Heart left ventricle (tissue), 13 donors: ENCODE data around the gene TMEM38B.

Experiments
- POLR2A ChIP-seq, 2 donors: fragments of 450-650 bp; IDR thresholded peaks; one replicate each; pipeline ENCODE4 v1.6.1; 2017; ENCODE audit warnings: antibody characterized with exemption in 2 of 2, mild to moderate bottlenecking in 2 of 2, moderate library complexity in 2 of 2
- TF ChIP-seq, protein P1 (sequence below), 12 donors: fragments of 200-600 bp; sonication (generic) in 4 of 12; IDR thresholded peaks; one replicate each; pipeline versions ENCODE4 v1.5.0 to v1.8.0; 2018 to 2022; ENCODE audit warnings: antibody characterized with exemption in 12 of 12, mild to moderate bottlenecking in 5 of 12
- donor health status: ischemic (EF 13 %, LVEDD 7.1; RV severe dilation, severe dysfunction).
- donor health status: DM: no; HTN: yes; CAD: no.
- donor health status: DM: no; HTN: no; CAD: no.
- donor health status: ischemic (EF 25% LVEDD 6.9; RV normal size, moderate dysfunction).
- donor health status: ischemic (EF 25% LVEDD 5.7; RV mildly dilated, moderate dysfunction).
- donor health status: ischemic (EF 35%, LVEDD 5.7; RV mildly dilated, moderate dysfunction).
- donor health status: nonischemic (EF 11% LVEDD 7.7; RV severe dilation, severe dysfunction).
- donor health status: DM: yes; HTN: yes; CAD: no.
- donor health status: PGD.
- donor health status: ischemic (EF 29% LVEDD 5.4; RV normal size, mild dysfunction).
- donor health status: nonischemic (EF 23%, LVEDD 6.1; RV moderate dilation, normal function).

DNA sequence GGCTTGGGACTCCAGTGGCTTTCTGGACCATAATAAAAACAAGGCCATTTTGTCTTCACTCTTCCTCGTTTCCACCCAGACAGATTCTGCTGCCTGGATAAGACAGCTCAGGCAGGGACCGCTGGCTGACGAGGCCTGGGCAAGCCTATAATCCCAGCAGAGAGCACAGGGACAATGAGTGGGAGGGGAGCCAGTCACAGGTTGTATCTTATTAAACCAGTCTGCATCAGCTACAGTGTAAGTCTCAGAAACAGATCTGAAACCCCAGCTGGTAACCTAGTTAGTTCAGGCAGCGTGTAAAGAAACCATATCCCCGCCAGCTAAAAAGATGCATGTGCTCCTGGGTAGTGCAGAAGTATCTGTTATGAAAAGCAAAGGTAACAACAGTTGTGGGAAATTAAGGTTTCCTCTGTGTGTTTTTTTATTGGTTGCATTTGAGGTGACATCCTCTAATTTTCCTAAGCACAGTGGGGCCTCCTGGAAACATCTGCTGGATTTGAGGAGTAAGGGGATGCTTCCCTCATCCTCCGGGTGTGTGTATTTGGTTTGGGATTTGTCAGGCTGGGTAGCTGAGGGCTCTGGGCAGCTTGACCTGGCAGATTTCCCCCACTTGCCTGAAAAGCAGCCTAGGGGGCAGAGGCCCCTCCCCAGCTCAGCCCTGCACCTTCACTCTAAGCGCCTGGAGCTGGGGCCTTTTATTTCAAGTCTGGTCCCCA lies 47.3 kb upstream of the TMEM38B start:
- no peak for TF ChIP-seq POLR2A (IDR thresholded peaks at IDR 0.05)
- TF ChIP-seq, protein P1, sequence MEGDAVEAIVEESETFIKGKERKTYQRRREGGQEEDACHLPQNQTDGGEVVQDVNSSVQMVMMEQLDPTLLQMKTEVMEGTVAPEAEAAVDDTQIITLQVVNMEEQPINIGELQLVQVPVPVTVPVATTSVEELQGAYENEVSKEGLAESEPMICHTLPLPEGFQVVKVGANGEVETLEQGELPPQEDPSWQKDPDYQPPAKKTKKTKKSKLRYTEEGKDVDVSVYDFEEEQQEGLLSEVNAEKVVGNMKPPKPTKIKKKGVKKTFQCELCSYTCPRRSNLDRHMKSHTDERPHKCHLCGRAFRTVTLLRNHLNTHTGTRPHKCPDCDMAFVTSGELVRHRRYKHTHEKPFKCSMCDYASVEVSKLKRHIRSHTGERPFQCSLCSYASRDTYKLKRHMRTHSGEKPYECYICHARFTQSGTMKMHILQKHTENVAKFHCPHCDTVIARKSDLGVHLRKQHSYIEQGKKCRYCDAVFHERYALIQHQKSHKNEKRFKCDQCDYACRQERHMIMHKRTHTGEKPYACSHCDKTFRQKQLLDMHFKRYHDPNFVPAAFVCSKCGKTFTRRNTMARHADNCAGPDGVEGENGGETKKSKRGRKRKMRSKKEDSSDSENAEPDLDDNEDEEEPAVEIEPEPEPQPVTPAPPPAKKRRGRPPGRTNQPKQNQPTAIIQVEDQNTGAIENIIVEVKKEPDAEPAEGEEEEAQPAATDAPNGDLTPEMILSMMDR (IDR thresholded peaks at IDR 0.05) = no peak
